A549 (cell line): ENCODE measurements around the gene KRT32.

Experiments
- BHLHE40 ChIP-seq: IDR thresholded peaks from 2 replicates; pipeline ENCODE4 v1.6.1; 2012; ENCODE audit warnings: low read depth, low read length, inconsistent platforms
- ESRRA ChIP-seq: fragments of 150-350 bp; IDR thresholded peaks from 2 replicates; pipeline ENCODE4 v1.6.1; 2014; ENCODE audit warnings: mild to moderate bottlenecking, low read length, borderline replicate concordance
- JUN ChIP-seq, 2 experiments: fragments of >200 bp; sonication (Bioruptor Twin); formaldehyde crosslinking; IDR thresholded peaks; 2 replicates in 1 of 2; 3 replicates in 1 of 2; pipeline ENCODE4 v1.6.1; 2016 to 2017
- MAFK ChIP-seq: fragments of 450-650 bp; IDR thresholded peaks from 2 replicates; pipeline ENCODE4 v1.6.1; 2014; ENCODE audit not compliant: partially characterized antibody
- POLR2A ChIP-seq: IDR thresholded peaks from 2 replicates; pipeline ENCODE4 v1.6.1; 2012; ENCODE audit warnings: mild to moderate bottlenecking, low read length
- RAD21 ChIP-seq, 2 experiments: fragments of >200 bp in 1 of 2; sonication (Bioruptor Twin) in 1 of 2; formaldehyde crosslinking in 1 of 2; IDR thresholded peaks in 1 of 2; conservative IDR thresholded peaks in 1 of 2; 2 replicates in 1 of 2; 3 replicates in 1 of 2; pipeline ENCODE4 v1.6.1; 2012 to 2018; ENCODE audit warnings: inconsistent platforms in 1 of 2
- TF ChIP-seq, protein P1 (sequence below): fragments of >200 bp; sonication (Bioruptor Twin); formaldehyde crosslinking; IDR thresholded peaks from 3 replicates; pipeline ENCODE4 v1.5.1; 2016
- TF ChIP-seq, protein P2 (sequence below): IDR thresholded peaks from 2 replicates; pipeline ENCODE4 v1.6.1; 2012
- TF ChIP-seq, protein P3 (sequence below): fragments of 200-600 bp; sonication (generic); IDR thresholded peaks from 2 replicates; pipeline ENCODE4 v1.6.1; 2016; ENCODE audit warnings: antibody characterized with exemption, mild to moderate bottlenecking, moderate library complexity
- TF ChIP-seq, protein P4 (sequence below): fragments of 450-650 bp; IDR thresholded peaks from 2 replicates; pipeline ENCODE4 v1.6.1; 2014; ENCODE audit warnings: antibody characterized with exemption
- TF ChIP-seq, protein P5 (sequence below): IDR thresholded peaks from 2 replicates; pipeline ENCODE4 v1.6.1; 2012

DNA sequence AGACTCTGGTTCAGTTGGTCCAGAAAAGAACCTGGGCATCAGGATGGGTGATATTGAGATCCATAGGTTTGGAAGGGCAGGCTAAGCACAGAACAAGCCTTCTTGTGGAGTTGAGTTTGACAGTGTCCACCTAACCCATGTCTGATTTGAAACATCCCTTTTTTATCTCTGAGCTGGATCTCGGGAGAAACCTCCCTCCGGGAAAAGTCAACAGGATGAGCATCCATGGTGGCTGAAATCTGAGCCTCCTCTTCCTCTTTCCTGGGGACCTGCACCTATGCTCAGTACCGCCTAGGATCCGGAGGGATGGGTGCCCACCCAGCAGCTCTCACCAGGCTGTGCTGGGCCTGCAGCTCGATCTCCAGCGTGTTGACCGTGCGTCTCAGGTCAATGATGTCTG is 3.4 kb downstream of the KRT32 start:
- TF ChIP-seq BHLHE40 (no peak), ESRRA (no peak), POLR2A (no peak), RAD21 (conservative IDR thresholded peaks at IDR 0.05 in 1 of 2, IDR thresholded peaks at IDR 0.05 in 1 of 2) (no peak), JUN (IDR thresholded peaks at IDR 0.05) (no peak), MAFK (no peak)
- TF ChIP-seq, protein P1, sequence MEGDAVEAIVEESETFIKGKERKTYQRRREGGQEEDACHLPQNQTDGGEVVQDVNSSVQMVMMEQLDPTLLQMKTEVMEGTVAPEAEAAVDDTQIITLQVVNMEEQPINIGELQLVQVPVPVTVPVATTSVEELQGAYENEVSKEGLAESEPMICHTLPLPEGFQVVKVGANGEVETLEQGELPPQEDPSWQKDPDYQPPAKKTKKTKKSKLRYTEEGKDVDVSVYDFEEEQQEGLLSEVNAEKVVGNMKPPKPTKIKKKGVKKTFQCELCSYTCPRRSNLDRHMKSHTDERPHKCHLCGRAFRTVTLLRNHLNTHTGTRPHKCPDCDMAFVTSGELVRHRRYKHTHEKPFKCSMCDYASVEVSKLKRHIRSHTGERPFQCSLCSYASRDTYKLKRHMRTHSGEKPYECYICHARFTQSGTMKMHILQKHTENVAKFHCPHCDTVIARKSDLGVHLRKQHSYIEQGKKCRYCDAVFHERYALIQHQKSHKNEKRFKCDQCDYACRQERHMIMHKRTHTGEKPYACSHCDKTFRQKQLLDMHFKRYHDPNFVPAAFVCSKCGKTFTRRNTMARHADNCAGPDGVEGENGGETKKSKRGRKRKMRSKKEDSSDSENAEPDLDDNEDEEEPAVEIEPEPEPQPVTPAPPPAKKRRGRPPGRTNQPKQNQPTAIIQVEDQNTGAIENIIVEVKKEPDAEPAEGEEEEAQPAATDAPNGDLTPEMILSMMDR, result no peak
- TF ChIP-seq, protein P2, sequence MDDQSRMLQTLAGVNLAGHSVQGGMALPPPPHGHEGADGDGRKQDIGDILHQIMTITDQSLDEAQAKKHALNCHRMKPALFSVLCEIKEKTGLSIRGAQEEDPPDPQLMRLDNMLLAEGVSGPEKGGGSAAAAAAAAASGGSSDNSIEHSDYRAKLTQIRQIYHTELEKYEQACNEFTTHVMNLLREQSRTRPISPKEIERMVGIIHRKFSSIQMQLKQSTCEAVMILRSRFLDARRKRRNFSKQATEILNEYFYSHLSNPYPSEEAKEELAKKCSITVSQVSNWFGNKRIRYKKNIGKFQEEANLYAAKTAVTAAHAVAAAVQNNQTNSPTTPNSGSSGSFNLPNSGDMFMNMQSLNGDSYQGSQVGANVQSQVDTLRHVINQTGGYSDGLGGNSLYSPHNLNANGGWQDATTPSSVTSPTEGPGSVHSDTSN, result no peak
- TF ChIP-seq, protein P3, sequence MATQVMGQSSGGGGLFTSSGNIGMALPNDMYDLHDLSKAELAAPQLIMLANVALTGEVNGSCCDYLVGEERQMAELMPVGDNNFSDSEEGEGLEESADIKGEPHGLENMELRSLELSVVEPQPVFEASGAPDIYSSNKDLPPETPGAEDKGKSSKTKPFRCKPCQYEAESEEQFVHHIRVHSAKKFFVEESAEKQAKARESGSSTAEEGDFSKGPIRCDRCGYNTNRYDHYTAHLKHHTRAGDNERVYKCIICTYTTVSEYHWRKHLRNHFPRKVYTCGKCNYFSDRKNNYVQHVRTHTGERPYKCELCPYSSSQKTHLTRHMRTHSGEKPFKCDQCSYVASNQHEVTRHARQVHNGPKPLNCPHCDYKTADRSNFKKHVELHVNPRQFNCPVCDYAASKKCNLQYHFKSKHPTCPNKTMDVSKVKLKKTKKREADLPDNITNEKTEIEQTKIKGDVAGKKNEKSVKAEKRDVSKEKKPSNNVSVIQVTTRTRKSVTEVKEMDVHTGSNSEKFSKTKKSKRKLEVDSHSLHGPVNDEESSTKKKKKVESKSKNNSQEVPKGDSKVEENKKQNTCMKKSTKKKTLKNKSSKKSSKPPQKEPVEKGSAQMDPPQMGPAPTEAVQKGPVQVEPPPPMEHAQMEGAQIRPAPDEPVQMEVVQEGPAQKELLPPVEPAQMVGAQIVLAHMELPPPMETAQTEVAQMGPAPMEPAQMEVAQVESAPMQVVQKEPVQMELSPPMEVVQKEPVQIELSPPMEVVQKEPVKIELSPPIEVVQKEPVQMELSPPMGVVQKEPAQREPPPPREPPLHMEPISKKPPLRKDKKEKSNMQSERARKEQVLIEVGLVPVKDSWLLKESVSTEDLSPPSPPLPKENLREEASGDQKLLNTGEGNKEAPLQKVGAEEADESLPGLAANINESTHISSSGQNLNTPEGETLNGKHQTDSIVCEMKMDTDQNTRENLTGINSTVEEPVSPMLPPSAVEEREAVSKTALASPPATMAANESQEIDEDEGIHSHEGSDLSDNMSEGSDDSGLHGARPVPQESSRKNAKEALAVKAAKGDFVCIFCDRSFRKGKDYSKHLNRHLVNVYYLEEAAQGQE, result no peak
- TF ChIP-seq, protein P4, sequence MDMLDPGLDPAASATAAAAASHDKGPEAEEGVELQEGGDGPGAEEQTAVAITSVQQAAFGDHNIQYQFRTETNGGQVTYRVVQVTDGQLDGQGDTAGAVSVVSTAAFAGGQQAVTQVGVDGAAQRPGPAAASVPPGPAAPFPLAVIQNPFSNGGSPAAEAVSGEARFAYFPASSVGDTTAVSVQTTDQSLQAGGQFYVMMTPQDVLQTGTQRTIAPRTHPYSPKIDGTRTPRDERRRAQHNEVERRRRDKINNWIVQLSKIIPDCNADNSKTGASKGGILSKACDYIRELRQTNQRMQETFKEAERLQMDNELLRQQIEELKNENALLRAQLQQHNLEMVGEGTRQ, result no peak
- TF ChIP-seq, protein P5, sequence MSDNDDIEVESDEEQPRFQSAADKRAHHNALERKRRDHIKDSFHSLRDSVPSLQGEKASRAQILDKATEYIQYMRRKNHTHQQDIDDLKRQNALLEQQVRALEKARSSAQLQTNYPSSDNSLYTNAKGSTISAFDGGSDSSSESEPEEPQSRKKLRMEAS, result no peak
